Iris pigment epithelial cell (primary cell): ENCODE data around the gene DDX1.
"Not testable (repeated sequence)": the region's sequence is repeated elsewhere in the genome, so short reads cannot be mapped to it uniquely, and the experiment has no call there.

ENCODE experiments used
- DNase-seq: peaks from one replicate; pipeline ENCODE4 v3.0.0-alpha.2; 2011; ENCODE audit warnings: low read depth

DDX1 gene

DNA sequence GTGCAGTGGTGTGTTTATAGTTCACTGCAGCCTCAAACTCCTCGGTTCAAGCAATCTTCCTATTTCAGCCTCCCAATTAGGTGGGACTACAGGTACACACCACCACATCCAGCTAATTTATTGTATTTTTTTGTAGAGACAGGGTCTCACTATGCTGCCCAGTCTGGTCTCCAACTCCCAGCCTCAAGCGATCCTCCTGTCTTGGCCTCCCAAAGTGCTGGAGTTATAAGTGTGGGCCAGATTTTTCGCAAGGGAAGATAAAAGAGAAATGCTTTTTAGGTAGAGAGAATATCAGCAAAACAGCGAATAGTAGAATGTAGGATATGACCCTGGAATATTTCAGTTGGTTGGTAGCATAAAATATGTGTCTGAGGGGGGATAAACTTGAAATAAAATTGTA, 4.3 kb downstream of the DDX1 start:
- DNase-seq, result no peak

GRCh38 chr2:15596350-15596749, 4.7 kb downstream of the DDX1 start:
- no peak for DNase-seq

DNA sequence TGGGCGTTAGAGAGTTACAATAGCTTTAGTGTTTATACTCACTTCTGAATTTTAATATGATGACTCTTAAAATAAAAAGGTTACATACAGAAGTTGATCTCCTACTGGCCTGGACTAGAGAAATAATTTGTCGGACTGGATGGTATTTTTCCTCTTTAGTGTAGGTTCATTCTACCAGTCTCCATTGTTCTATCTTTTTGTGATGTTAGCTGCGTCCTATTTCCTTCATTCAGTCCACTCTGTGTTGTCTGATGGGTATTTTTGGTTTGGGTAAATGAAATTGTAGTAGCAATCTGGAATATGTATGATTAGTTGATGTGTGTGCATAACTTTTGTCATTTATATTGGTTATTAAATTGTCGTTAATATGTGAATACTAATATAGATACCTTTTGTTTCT, 5.3 kb downstream of the DDX1 start:
- DNase-seq, result no peak

- no peak for DNase-seq
These were observed 8.3 kb downstream of the DDX1 start for GRCh38 chr2:15599994-15600393.

- no peak for DNase-seq
These were observed 10.0 kb downstream of the DDX1 start for GRCh38 chr2:15601681-15602080.

GRCh38 chr2:15602393-15602792, 10.7 kb downstream of the DDX1 start:
- no peak for DNase-seq

GRCh38 chr2:15603044-15603765, 11.5 kb downstream of the DDX1 start:
- no peak for DNase-seq

DNA sequence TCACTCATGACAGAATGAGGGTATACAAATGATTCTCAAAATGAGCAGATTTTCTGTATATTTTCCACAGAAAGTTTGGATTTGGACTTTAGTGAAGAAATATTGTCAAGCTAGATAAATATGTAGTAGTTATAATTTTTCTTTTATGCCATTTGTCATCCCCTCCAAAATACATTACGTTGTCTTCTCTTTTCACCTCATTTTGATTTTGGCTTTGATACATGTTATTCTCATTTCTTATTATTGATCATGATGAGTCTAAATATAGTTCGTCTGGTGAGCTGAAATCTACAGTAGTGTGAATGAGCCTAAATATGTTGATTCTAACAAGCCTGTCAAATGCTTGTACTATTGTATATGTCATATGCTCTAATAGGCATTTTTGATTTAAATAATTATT, 12.3 kb downstream of the DDX1 start:
- DNase-seq, result no peak

- DNase-seq, result no peak
These were observed 14.1 kb downstream of the DDX1 start for GRCh38 chr2:15605721-15606120.

GRCh38 chr2:15606481-15607441, 15.1 kb downstream of the DDX1 start:
- DNase-seq, result no peak

GRCh38 chr2:15607709-15608391, 16.2 kb downstream of the DDX1 start:
- no peak for DNase-seq

DNA sequence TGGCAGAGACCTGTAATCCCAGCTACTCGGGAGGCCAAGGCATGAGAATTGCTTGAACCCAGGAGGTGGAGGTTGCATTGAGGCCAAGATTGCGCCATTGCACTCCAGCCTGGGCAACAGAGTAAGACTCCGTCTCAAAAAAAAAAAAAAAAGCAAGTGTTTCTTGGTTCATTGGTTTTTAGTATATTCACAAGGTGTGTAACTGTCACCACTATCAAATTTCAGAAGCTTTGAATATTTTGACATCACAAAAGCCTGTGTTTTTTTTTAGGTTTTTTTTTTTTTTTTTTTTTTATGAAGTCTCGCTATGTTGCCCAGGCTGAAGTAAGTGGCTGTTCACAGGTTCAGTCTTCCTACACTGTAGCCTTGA, 16.7 kb downstream of the DDX1 start:
- no peak for DNase-seq

DNA sequence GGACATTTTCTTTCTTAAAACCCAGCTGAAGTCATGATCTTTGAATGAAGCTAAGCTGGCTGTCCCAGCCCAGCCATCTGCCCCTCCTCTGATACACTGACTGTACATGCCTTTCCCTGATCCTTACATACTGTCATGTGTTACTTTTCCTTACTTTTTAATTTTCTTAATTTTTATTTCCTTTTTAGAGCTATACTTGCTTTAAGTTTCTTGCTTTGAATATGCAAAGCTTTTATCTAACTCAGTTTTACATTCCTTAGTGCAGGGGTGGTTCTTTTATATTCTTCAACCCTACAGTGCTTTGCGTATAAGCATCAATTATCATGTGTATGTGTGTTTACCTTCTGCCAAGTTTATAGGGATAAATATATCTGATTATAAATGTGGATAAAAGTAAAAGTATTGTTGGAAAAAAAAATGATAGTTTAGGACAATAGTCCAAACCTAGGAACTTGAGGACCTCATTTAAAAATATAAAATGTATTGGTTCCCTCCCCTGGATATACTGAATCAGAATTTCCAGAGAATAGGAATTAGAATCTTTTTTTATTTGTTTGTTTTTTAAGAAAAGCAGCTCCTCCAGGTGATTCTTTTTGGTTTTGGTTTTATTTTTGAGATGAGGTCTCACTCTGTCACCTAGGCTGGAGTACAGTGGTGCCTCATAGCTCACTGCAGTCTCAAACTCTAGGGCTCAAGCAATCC, 17.8 kb downstream of the DDX1 start:
- no peak for DNase-seq

- DNase-seq, result no peak
These were observed 18.8 kb downstream of the DDX1 start for GRCh38 chr2:15610430-15610952.

DNA sequence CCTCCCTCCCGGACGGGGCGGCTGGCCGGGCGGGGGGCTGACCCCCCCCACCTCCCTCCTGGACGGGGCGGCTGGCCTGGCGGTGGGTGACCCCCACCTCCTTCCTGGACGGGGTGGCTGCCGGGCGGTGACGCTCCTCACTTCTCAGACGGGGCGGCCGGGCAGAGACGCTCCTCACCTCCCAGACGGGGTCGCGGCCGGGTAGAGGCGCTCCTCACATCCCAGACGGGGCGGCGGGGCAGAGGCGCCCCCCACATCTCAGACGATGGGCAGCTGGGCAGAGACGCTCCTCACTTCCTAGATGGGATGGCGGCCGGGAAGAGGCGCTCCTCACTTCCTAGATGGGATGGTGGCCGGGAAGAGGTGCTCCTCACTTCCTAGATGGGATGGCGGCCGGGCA, 20.4 kb downstream of the DDX1 start:
- DNase-seq, result not testable (repeated sequence)

DNA sequence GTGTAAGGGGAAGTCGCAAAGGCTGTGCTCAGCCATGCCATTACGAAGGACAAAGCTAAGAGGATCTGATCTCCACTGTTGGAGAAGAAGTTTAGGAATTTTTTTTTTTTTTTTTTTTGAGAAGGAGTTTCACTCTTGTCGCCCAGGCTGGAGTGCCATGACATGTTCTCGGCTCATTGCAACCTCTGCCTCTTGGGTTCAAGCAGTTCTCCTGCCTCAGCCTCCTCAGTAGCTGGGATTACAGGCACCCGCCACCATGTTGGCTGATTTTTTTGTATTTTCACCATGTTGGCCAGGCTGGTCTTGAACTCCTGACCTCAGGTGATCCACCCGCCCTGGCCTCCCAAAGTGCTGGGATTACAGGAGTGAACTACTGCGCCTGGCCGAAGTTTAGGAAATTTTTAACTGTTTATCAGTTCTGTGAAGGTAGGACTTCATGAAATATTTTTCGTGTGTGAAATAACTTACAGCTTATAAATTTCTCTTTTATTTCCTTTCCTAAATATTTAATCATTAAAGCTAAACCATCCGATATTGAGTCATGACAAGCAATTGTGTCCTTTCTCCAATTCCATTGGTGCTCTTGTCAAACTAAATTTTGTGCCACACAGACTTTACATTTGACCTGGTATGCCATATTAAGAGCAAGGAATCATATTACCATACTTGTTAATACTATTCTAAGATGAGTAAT, 22.2 kb downstream of the DDX1 start:
- DNase-seq, result no peak

- peak; percentile 67 for DNase-seq
These were observed 23.1 kb downstream of the DDX1 start for GRCh38 chr2:15614545-15615300.

DNA sequence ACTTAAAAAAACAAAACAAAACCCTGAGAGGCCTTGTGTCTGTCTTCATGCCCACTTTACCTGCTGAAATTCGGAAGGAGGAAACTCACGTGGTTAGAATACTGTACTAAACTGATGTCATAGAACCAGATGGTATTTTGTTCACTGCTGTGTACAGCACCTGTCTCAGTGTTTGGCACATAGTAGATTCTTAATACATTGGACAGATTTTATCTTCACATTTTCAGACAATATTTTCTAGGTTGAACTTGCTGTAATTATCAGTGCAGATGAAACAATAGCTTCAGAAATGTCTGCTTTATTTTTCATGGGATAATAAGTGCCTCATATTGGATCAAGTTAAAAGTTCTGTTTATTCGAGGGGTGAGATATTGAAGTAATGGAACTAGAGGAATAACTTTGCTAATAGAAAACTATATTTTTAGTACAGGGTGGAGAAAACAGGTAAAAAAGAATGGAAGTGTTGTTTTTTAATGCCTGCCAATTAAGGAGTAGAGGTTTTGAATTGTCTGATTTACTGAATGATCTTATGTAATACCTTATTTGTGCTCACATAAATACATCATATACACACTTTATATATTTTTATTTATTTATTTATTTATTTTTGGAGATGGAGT, 23.7 kb downstream of the DDX1 start:
- DNase-seq, result no peak

- no peak for DNase-seq
These were observed 24.8 kb downstream of the DDX1 start for GRCh38 chr2:15616429-15616828.
